ENCODE results near the gene TTC8. TPM values are rescaled to one million over a fixed set of nuclear protein-coding genes. Genes with fewer than 3 reads are reported as not detected.

Gene TTC8
- total RNA-seq, 1 experiment from 2014 or later = 26.6 TPM

DNA sequence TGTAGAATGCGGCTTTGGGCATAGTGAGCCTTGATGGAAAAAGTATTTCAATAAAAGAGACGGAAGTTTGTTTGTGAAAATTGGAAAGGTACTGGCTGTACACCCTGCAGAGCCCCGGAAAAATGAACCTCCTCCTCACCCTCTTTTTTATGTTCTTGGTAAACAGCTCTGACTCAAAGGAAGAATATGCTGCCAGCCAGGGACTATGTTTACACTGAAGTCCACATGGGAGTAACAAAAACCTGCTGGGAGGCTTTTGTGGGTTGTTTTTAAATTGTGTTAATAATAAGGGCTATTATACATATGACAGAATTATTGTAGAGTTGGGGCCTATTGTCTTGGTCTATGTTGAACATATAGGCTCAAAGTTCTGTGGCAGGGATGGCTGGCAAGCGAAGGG, 70.7 kb downstream of the TTC8 start:
- DNase-seq (ENCODE audit: low spot score) = no peak

DNA sequence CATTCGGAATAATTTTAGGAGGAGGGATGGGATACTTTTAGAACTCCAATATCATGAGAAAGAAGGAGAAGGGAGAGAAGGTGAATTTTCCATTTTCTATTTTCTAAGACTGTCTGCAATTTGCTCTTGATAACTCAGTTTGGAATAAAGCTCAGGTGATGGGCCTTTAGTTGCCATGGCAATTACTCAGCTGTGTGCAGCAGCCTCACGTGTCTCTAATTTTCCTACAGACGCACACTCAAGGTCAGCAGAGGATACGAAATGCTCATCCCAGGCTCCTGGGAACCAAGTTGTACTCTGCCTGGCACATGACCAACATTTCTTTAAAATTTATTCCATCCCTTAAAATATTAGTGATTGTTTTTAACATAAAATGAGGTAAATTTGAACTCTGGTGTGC, 76.7 kb downstream of the TTC8 start:
- no peak overlapping the region for H3K27ac ChIP-seq (ENCODE audit: low read depth, low read length, poor library complexity, severe bottlenecking)
- DNase-seq (ENCODE audit: low spot score) = no peak
- no peaks in the 10 kb centered on the region for H3K27me3 ChIP-seq (replicated peaks; ENCODE audit: insufficient read depth, low read depth, low read length, poor library complexity)
- ChIA-PET POLR2A (ENCODE audit: low non-redundant PET) (no interaction called here), CTCF (no interaction called here)
- no peaks in the 10 kb centered on the region for H3K9me3 ChIP-seq (ENCODE audit: low read depth, low read length, poor library complexity, severe bottlenecking)
- no peak overlapping the region for H3K4me3 ChIP-seq (ENCODE audit: low read depth, low read length, poor library complexity, severe bottlenecking)
- intact Hi-C loops (cut with micrococcal nuclease; ENCODE audit: unreplicated experiment) = no loop called here
- H3K4me1 ChIP-seq (ENCODE audit: insufficient read depth, low read length, poor library complexity, severe bottlenecking) = no peaks in the 10 kb centered on the region
- TF ChIP-seq EZH2 (IDR thresholded peaks at IDR 0.05; ENCODE audit: borderline replicate concordance, low read depth, low read length, poor library complexity, severe bottlenecking) = no peak
- TF ChIP-seq, protein P1, sequence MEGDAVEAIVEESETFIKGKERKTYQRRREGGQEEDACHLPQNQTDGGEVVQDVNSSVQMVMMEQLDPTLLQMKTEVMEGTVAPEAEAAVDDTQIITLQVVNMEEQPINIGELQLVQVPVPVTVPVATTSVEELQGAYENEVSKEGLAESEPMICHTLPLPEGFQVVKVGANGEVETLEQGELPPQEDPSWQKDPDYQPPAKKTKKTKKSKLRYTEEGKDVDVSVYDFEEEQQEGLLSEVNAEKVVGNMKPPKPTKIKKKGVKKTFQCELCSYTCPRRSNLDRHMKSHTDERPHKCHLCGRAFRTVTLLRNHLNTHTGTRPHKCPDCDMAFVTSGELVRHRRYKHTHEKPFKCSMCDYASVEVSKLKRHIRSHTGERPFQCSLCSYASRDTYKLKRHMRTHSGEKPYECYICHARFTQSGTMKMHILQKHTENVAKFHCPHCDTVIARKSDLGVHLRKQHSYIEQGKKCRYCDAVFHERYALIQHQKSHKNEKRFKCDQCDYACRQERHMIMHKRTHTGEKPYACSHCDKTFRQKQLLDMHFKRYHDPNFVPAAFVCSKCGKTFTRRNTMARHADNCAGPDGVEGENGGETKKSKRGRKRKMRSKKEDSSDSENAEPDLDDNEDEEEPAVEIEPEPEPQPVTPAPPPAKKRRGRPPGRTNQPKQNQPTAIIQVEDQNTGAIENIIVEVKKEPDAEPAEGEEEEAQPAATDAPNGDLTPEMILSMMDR (conservative IDR thresholded peaks at IDR 0.05; ENCODE audit: low read depth, low read length) = no peak
- no peaks in the 10 kb centered on the region for H3K36me3 ChIP-seq (ENCODE audit: insufficient read depth, low read length, poor library complexity, severe bottlenecking)
- no TSS peak for BruUV-seq (replicated peaks)

More for the DNA sequence above, 70.7 kb downstream of the TTC8 start:
- Histone ChIP-seq H3K36me3 (ENCODE audit: insufficient read depth, low read length, poor library complexity, severe bottlenecking) (no peaks in the 10 kb centered on the region), H3K4me1 (ENCODE audit: insufficient read depth, low read length, poor library complexity, severe bottlenecking) (no peaks in the 10 kb centered on the region), H3K27me3 (replicated peaks; ENCODE audit: insufficient read depth, low read depth, low read length, poor library complexity) (no peaks in the 10 kb centered on the region), H3K4me3 (ENCODE audit: low read depth, low read length, poor library complexity, severe bottlenecking) (no peak overlapping the region), H3K9me3 (ENCODE audit: low read depth, low read length, poor library complexity, severe bottlenecking) (no peaks in the 10 kb centered on the region), H3K27ac (ENCODE audit: low read depth, low read length, poor library complexity, severe bottlenecking) (no peak overlapping the region)
- ChIA-PET CTCF (no interaction called here), POLR2A (ENCODE audit: low non-redundant PET) (no interaction called here)
- intact Hi-C loops (cut with micrococcal nuclease; ENCODE audit: unreplicated experiment) = no loop called here
- no TSS peak for BruUV-seq (replicated peaks)
- TF ChIP-seq, protein P1 (conservative IDR thresholded peaks at IDR 0.05; ENCODE audit: low read depth, low read length) = no peak
- TF ChIP-seq EZH2 (IDR thresholded peaks at IDR 0.05; ENCODE audit: borderline replicate concordance, low read depth, low read length, poor library complexity, severe bottlenecking) = no peak

DNA sequence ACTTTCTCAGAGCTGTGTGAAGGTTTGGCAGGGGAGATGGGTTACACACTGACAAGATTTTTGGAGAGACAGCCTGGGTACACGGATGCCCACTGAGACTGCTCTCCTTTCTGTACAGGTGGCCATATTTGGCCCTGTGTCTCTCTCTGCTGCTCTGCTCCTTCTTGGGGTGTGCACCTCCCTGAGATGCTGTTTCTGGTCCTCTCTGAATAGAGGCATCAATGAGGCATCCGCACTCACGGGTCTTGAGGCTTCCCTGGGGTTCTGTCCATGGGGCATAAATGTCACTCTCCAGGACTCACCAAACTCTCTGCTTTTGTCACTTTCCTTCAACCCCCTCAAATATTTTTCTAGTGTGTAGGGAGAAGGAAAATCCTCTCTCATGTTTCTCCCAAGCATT, 77.5 kb downstream of the TTC8 start:
- Histone ChIP-seq H3K27me3 (replicated peaks; ENCODE audit: insufficient read depth, low read depth, low read length, poor library complexity) (no peaks in the 10 kb centered on the region), H3K4me3 (ENCODE audit: low read depth, low read length, poor library complexity, severe bottlenecking) (no peak overlapping the region), H3K9me3 (ENCODE audit: low read depth, low read length, poor library complexity, severe bottlenecking) (no peaks in the 10 kb centered on the region), H3K27ac (ENCODE audit: low read depth, low read length, poor library complexity, severe bottlenecking) (no peak overlapping the region), H3K4me1 (ENCODE audit: insufficient read depth, low read length, poor library complexity, severe bottlenecking) (no peaks in the 10 kb centered on the region), H3K36me3 (ENCODE audit: insufficient read depth, low read length, poor library complexity, severe bottlenecking) (no peaks in the 10 kb centered on the region)
- ChIA-PET CTCF (no interaction called here), POLR2A (ENCODE audit: low non-redundant PET) (no interaction called here)
- BruUV-seq (replicated peaks) = no TSS peak
- TF ChIP-seq, protein P1 (conservative IDR thresholded peaks at IDR 0.05; ENCODE audit: low read depth, low read length) = no peak
- no peak for TF ChIP-seq EZH2 (IDR thresholded peaks at IDR 0.05; ENCODE audit: borderline replicate concordance, low read depth, low read length, poor library complexity, severe bottlenecking)
- DNase-seq (ENCODE audit: low spot score) = no peak
- intact Hi-C loops (cut with micrococcal nuclease; ENCODE audit: unreplicated experiment) = no loop called here

Data from A673 (cell line).